ENCODE measurements around the gene GADD45G. TPM values are rescaled to one million over a fixed set of nuclear protein-coding genes. Genes with fewer than 3 reads are reported as not detected.
A peak's percentile ranks its signal among the peaks of the same experiment; 100 is the strongest.

Gene GADD45G
- polyA plus RNA-seq, 1 donor from 2014 or later, result 161 TPM

GRCh38 chr9:89574309-89574708, 30.5 kb upstream of the GADD45G start:
- Histone ChIP-seq H2AFZ (ENCODE audit: low read depth, low read length) (no peak overlapping the region), H3K9me3 (ENCODE audit: low read length) (no peaks in the 10 kb centered on the region), H3K27ac (ENCODE audit: low read length) (no peak overlapping the region), H3F3A (ENCODE audit: insufficient read depth, low read length, poor library complexity, severe bottlenecking) (no peaks in the 10 kb centered on the region), H4K20me1 (ENCODE audit: insufficient read depth) (no peaks in the 10 kb centered on the region), H3K4me3 (ENCODE audit: low read length) (no peak overlapping the region), H3K9ac (ENCODE audit: low read length) (no peak overlapping the region), H3K79me2 (replicated peaks; ENCODE audit: insufficient read depth, low read length) (no peaks in the 10 kb centered on the region), H3K36me3 (ENCODE audit: insufficient read depth, low read length) (no peaks in the 10 kb centered on the region), H3K9me2 (ENCODE audit: insufficient read depth, low read length) (no peaks in the 10 kb centered on the region), H3K27me3 (ENCODE audit: insufficient read depth, low read depth, low read length) (no peaks in the 10 kb centered on the region), H3K4me2 (ENCODE audit: low read length) (no peak overlapping the region)
- TF ChIP-seq MXI1 (conservative IDR thresholded peaks at IDR 0.05; ENCODE audit: poor library complexity, severe bottlenecking), result no peak
- TF ChIP-seq POLR2AphosphoS5 (IDR thresholded peaks at IDR 0.05), result no peak
- no peak for TF ChIP-seq SMC3 (conservative IDR thresholded peaks at IDR 0.05; ENCODE audit: poor library complexity)
- TF ChIP-seq CTCF (IDR thresholded peaks at IDR 0.05; ENCODE audit: poor library complexity, severe bottlenecking), result no peak
- no peak for TF ChIP-seq EP300 (conservative IDR thresholded peaks at IDR 0.05; ENCODE audit: poor library complexity, severe bottlenecking)
- TF ChIP-seq EZH2 (IDR thresholded peaks at IDR 0.05; ENCODE audit: borderline replicate concordance, insufficient read depth, low read length, poor library complexity, severe bottlenecking), result no peak
- TF ChIP-seq RAD21 (conservative IDR thresholded peaks at IDR 0.05), result no peak
- no peak for TF ChIP-seq TAF1 (IDR thresholded peaks at IDR 0.05; ENCODE audit: low read depth)
- TF ChIP-seq, protein P1, sequence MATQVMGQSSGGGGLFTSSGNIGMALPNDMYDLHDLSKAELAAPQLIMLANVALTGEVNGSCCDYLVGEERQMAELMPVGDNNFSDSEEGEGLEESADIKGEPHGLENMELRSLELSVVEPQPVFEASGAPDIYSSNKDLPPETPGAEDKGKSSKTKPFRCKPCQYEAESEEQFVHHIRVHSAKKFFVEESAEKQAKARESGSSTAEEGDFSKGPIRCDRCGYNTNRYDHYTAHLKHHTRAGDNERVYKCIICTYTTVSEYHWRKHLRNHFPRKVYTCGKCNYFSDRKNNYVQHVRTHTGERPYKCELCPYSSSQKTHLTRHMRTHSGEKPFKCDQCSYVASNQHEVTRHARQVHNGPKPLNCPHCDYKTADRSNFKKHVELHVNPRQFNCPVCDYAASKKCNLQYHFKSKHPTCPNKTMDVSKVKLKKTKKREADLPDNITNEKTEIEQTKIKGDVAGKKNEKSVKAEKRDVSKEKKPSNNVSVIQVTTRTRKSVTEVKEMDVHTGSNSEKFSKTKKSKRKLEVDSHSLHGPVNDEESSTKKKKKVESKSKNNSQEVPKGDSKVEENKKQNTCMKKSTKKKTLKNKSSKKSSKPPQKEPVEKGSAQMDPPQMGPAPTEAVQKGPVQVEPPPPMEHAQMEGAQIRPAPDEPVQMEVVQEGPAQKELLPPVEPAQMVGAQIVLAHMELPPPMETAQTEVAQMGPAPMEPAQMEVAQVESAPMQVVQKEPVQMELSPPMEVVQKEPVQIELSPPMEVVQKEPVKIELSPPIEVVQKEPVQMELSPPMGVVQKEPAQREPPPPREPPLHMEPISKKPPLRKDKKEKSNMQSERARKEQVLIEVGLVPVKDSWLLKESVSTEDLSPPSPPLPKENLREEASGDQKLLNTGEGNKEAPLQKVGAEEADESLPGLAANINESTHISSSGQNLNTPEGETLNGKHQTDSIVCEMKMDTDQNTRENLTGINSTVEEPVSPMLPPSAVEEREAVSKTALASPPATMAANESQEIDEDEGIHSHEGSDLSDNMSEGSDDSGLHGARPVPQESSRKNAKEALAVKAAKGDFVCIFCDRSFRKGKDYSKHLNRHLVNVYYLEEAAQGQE (IDR thresholded peaks at IDR 0.05; ENCODE audit: borderline replicate concordance), result no peak

GRCh38 chr9:89576404-89576839, 28.4 kb upstream of the GADD45G start:
- no peaks in the 10 kb centered on the region for H4K20me1 ChIP-seq (ENCODE audit: insufficient read depth)
- H3K79me2 ChIP-seq (replicated peaks; ENCODE audit: insufficient read depth, low read length), result no peaks in the 10 kb centered on the region
- no peak overlapping the region for H3K27ac ChIP-seq (ENCODE audit: low read length)
- no peak overlapping the region for H3K4me2 ChIP-seq (ENCODE audit: low read length)
- no peaks in the 10 kb centered on the region for H3K9me2 ChIP-seq (ENCODE audit: insufficient read depth, low read length)
- no peaks in the 10 kb centered on the region for H3K36me3 ChIP-seq (ENCODE audit: insufficient read depth, low read length)
- no peak overlapping the region for H3K4me3 ChIP-seq (ENCODE audit: low read length)
- H3K9me3 ChIP-seq (ENCODE audit: low read length), result no peaks in the 10 kb centered on the region
- TF ChIP-seq SMC3 (conservative IDR thresholded peaks at IDR 0.05; ENCODE audit: poor library complexity) (peak; percentile 77), MXI1 (conservative IDR thresholded peaks at IDR 0.05; ENCODE audit: poor library complexity, severe bottlenecking) (no peak), CTCF (IDR thresholded peaks at IDR 0.05; ENCODE audit: poor library complexity, severe bottlenecking) (peak; percentile 78), RAD21 (conservative IDR thresholded peaks at IDR 0.05) (peak; percentile 79)
- H3K27me3 ChIP-seq (ENCODE audit: insufficient read depth, low read depth, low read length), result no peaks in the 10 kb centered on the region
- no peak overlapping the region for H2AFZ ChIP-seq (ENCODE audit: low read depth, low read length)
- H3K9ac ChIP-seq (ENCODE audit: low read length), result no peak overlapping the region
- no peaks in the 10 kb centered on the region for H3F3A ChIP-seq (ENCODE audit: insufficient read depth, low read length, poor library complexity, severe bottlenecking)
